MM.1S (cell line): ENCODE data around the gene MEGF6.

Experiments
- DNase-seq: peaks from one replicate; pipeline ENCODE4 v3.0.0-alpha.2; 2015
- H2AFZ ChIP-seq: fragments of 300-600 bp; sonication (generic); 2 replicates; pipeline ENCODE4 v1.6.0; 2016; ENCODE audit warnings: antibody characterized with exemption, low read length
- H3F3A ChIP-seq: fragments of 300-600 bp; sonication (generic); 2 replicates; pipeline ENCODE4 v1.6.1; 2016; ENCODE audit warnings: mild to moderate bottlenecking, antibody characterized with exemption, low read length, moderate library complexity, mixed read lengths; ENCODE audit not compliant: insufficient read depth
- H3K27ac ChIP-seq: fragments of 300-600 bp; sonication (generic); 2 replicates; pipeline ENCODE4 v1.5.1; 2016; ENCODE audit warnings: mild to moderate bottlenecking, low read length
- H3K27me3 ChIP-seq: fragments of 300-600 bp; sonication (generic); replicated peaks from 2 replicates; pipeline ENCODE4 v1.6.0; 2016; ENCODE audit warnings: low read length; ENCODE audit not compliant: insufficient read depth
- H3K36me3 ChIP-seq: fragments of 300-600 bp; sonication (generic); replicated peaks from 2 replicates; pipeline ENCODE4 v1.6.1; 2016; ENCODE audit warnings: mild to moderate bottlenecking, low read length, mixed read lengths; ENCODE audit not compliant: insufficient read depth
- H3K4me1 ChIP-seq: fragments of 300-600 bp; sonication (generic); 2 replicates; pipeline ENCODE4 v1.6.1; 2016; ENCODE audit warnings: low read length, mixed read lengths
- H3K4me2 ChIP-seq: fragments of 300-600 bp; sonication (generic); 2 replicates; pipeline ENCODE4 v1.6.0; 2016; ENCODE audit warnings: low read depth, low read length
- H3K4me3 ChIP-seq: fragments of 300-600 bp; sonication (generic); 2 replicates; pipeline ENCODE4 v1.5.1; 2016; ENCODE audit warnings: low read length, mixed read lengths
- H3K79me2 ChIP-seq: fragments of 300-600 bp; sonication (generic); 2 replicates; pipeline ENCODE4 v1.6.1; 2016; ENCODE audit warnings: mixed run types, low read length, mixed read lengths
- H3K9ac ChIP-seq: fragments of 300-600 bp; sonication (generic); 2 replicates; pipeline ENCODE4 v1.6.1; 2016; ENCODE audit warnings: low read length, mixed read lengths
- H3K9me2 ChIP-seq: fragments of 300-600 bp; sonication (generic); replicated peaks from 2 replicates; pipeline ENCODE4 v1.6.1; 2016; ENCODE audit warnings: mild to moderate bottlenecking, low read length, mixed read lengths; ENCODE audit not compliant: insufficient read depth
- H3K9me3 ChIP-seq: fragments of 300-600 bp; sonication (generic); replicated peaks from 2 replicates; pipeline ENCODE4 v1.6.1; 2016; ENCODE audit warnings: mild to moderate bottlenecking, low read length, mixed read lengths; ENCODE audit not compliant: insufficient read depth
- H4K20me1 ChIP-seq: fragments of 300-600 bp; sonication (generic); 2 replicates; pipeline ENCODE4 v1.6.1; 2016; ENCODE audit warnings: mild to moderate bottlenecking, low read length, moderate library complexity, mixed read lengths; ENCODE audit not compliant: insufficient read depth
- CTCF ChIP-seq: fragments of 300-600 bp; sonication (generic); IDR thresholded peaks from 2 replicates; pipeline ENCODE4 v1.5.1; 2016; ENCODE audit warnings: antibody characterized with exemption, low read length, mixed read lengths
- EZH2 ChIP-seq: fragments of 300-600 bp; sonication (generic); optimal IDR thresholded peaks from 2 replicates; pipeline ENCODE3; 2017; ENCODE audit warnings: low read depth, mild to moderate bottlenecking, antibody characterized with exemption, low read length, mixed read lengths
- EZH2phosphoT487 ChIP-seq: fragments of 300-600 bp; sonication (generic); IDR thresholded peaks from 2 replicates; pipeline ENCODE4 v1.6.1; 2018; ENCODE audit warnings: antibody characterized with exemption, low read length

Gene MEGF6

GRCh38 chr1:3524556-3525203 is 86.6 kb downstream of the MEGF6 start:
- Histone ChIP-seq H3K36me3 (no peaks in the 10 kb centered on the region), H3F3A (no peaks in the 10 kb centered on the region), H3K79me2 (no peaks in the 10 kb centered on the region), H3K9ac (no peak overlapping the region), H3K9me3 (no peaks in the 10 kb centered on the region), H2AFZ (no peak overlapping the region), H3K4me3 (no peak overlapping the region), H4K20me1 (no peaks in the 10 kb centered on the region), H3K4me1 (no peaks in the 10 kb centered on the region), H3K27me3 (peaks cover 95% of the 10 kb centered on the region), H3K27ac (no peak overlapping the region), H3K9me2 (no peaks in the 10 kb centered on the region), H3K4me2 (no peak overlapping the region)
- no peak for TF ChIP-seq EZH2
- no peak for TF ChIP-seq EZH2phosphoT487
- no peak for TF ChIP-seq CTCF
- DNase-seq, result no peak

GRCh38 chr1:3523980-3524379 is 87.3 kb downstream of the MEGF6 start:
- no peak for DNase-seq
- H3K4me1 ChIP-seq, result no peaks in the 10 kb centered on the region
- H3K79me2 ChIP-seq, result no peaks in the 10 kb centered on the region
- H3K27me3 ChIP-seq, result peaks cover 95% of the 10 kb centered on the region
- no peak for TF ChIP-seq EZH2
- TF ChIP-seq EZH2phosphoT487, result no peak
- no peak for TF ChIP-seq CTCF
- H3K36me3 ChIP-seq, result no peaks in the 10 kb centered on the region
- H3K9ac ChIP-seq, result no peak overlapping the region
- H3K9me2 ChIP-seq, result no peaks in the 10 kb centered on the region
- H3K4me3 ChIP-seq, result no peak overlapping the region
- H3K4me2 ChIP-seq, result no peak overlapping the region
- no peaks in the 10 kb centered on the region for H3K9me3 ChIP-seq
- no peak overlapping the region for H3K27ac ChIP-seq
- H2AFZ ChIP-seq, result no peak overlapping the region
- H4K20me1 ChIP-seq, result no peaks in the 10 kb centered on the region
- H3F3A ChIP-seq, result no peaks in the 10 kb centered on the region

GRCh38 chr1:3522564-3523265 is 88.6 kb downstream of the MEGF6 start:
- no peak for DNase-seq
- TF ChIP-seq EZH2 (no peak), EZH2phosphoT487 (no peak), CTCF (no peak)
- no peak overlapping the region for H2AFZ ChIP-seq
- H3K9ac ChIP-seq, result no peak overlapping the region
- H3F3A ChIP-seq, result no peaks in the 10 kb centered on the region
- H3K36me3 ChIP-seq, result no peaks in the 10 kb centered on the region
- H3K79me2 ChIP-seq, result no peaks in the 10 kb centered on the region
- H3K4me2 ChIP-seq, result no peak overlapping the region
- no peak overlapping the region for H3K4me3 ChIP-seq
- H4K20me1 ChIP-seq, result no peaks in the 10 kb centered on the region
- no peaks in the 10 kb centered on the region for H3K4me1 ChIP-seq
- H3K9me3 ChIP-seq, result no peaks in the 10 kb centered on the region
- H3K27ac ChIP-seq, result no peak overlapping the region
- peaks cover 95% of the 10 kb centered on the region for H3K27me3 ChIP-seq
- H3K9me2 ChIP-seq, result no peaks in the 10 kb centered on the region
